HEK293 (cell line): ENCODE measurements around the gene OR5A2.
A peak's percentile ranks its signal among the peaks of the same experiment; 100 is the strongest.

Experiments used
- CTCF ChIA-PET: fragments of 350-600 bp; formaldehyde crosslinking; extraction: SDS; loops from one replicate; lab custom pipeline; 2021; ENCODE audit warnings: antibody characterized with exemption; lab: Yijun Ruan, JAX
- POLR2A ChIA-PET: fragments of 300-600 bp; formaldehyde crosslinking; extraction: SDS; loops from one replicate; lab custom pipeline; 2020; ENCODE audit warnings: antibody characterized with exemption, inconsistent platforms; lab: Yijun Ruan, JAX
- H3K27ac ChIP-seq: fragments of 200-500 bp; sonication (Bioruptor generic); 2 replicates; pipeline ENCODE4 v1.5.1; 2014; ENCODE audit warnings: low read depth, low read length, control low read depth, inconsistent platforms; ENCODE audit errors: extremely low read depth
- H3K36me3 ChIP-seq, 2 experiments: fragments of 200-500 bp in 1 of 2; sonication (Bioruptor generic) in 1 of 2; 1 replicate in 1 of 2; 2 replicates in 1 of 2; pipeline ENCODE4 v1.5.1; 2014 to 2017; ENCODE audit warnings: inconsistent platforms in 2 of 2, low read length in 2 of 2; ENCODE audit not compliant: control insufficient read depth in 2 of 2, insufficient read depth in 1 of 2
- H3K4me1 ChIP-seq: fragments of 200-500 bp; sonication (Bioruptor generic); 2 replicates; pipeline ENCODE4 v1.5.1; 2014; ENCODE audit warnings: mild to moderate bottlenecking, low read length, inconsistent platforms; ENCODE audit not compliant: control insufficient read depth, insufficient read depth
- H3K4me3 ChIP-seq: 2 replicates; pipeline ENCODE4 v1.5.1; 2011; ENCODE audit warnings: low read depth, mild to moderate bottlenecking, control low read depth, low read length, moderate library complexity
- H3K9me3 ChIP-seq: fragments of 200-500 bp; sonication (Bioruptor generic); 2 replicates; pipeline ENCODE4 v1.5.1; 2014; ENCODE audit warnings: low read depth, low read length, inconsistent platforms; ENCODE audit not compliant: control insufficient read depth, insufficient read depth
- ATF2 ChIP-seq: fragments of 450-650 bp; formaldehyde crosslinking; IDR thresholded peaks from 2 replicates; pipeline ENCODE4 v1.5.1; 2016; ENCODE audit warnings: missing biosample characterization, missing genetic modification characterization, low read depth
- BCL11A ChIP-seq: fragments of 450-650 bp; formaldehyde crosslinking; IDR thresholded peaks from 2 replicates; pipeline ENCODE4 v1.5.1; 2016; ENCODE audit warnings: low read depth, missing biosample characterization, missing genetic modification characterization
- MZF1 ChIP-seq: fragments of 450-650 bp; formaldehyde crosslinking; IDR thresholded peaks from 2 replicates; pipeline ENCODE4 v1.5.1; 2017; ENCODE audit warnings: missing biosample characterization, missing genetic modification characterization, borderline replicate concordance
- REST ChIP-seq: fragments of 450-650 bp; formaldehyde crosslinking; IDR thresholded peaks from 2 replicates; pipeline ENCODE4 v1.5.1; 2016; ENCODE audit warnings: missing biosample characterization, missing genetic modification characterization
- SCRT1 ChIP-seq: fragments of 450-650 bp; formaldehyde crosslinking; IDR thresholded peaks from 2 replicates; pipeline ENCODE4 v1.5.1; 2016; ENCODE audit warnings: missing biosample characterization, missing genetic modification characterization, borderline replicate concordance
- YY1 ChIP-seq: fragments of 450-650 bp; formaldehyde crosslinking; IDR thresholded peaks from 2 replicates; pipeline ENCODE4 v1.5.1; 2018; ENCODE audit warnings: missing biosample characterization, missing genetic modification characterization
- ZBTB48 ChIP-seq: fragments of 450-650 bp; formaldehyde crosslinking; IDR thresholded peaks from 2 replicates; pipeline ENCODE4 v1.5.1; 2016; ENCODE audit warnings: missing biosample characterization, missing genetic modification characterization
- ZBTB7A ChIP-seq: fragments of 450-650 bp; formaldehyde crosslinking; IDR thresholded peaks from 2 replicates; pipeline ENCODE4 v1.5.1; 2016; ENCODE audit warnings: low read depth, missing biosample characterization, missing genetic modification characterization
- ZBTB8A ChIP-seq: fragments of 450-650 bp; formaldehyde crosslinking; IDR thresholded peaks from 2 replicates; pipeline ENCODE4 v1.5.1; 2016; ENCODE audit warnings: missing biosample characterization, missing genetic modification characterization
- ZNF221 ChIP-seq: fragments of 450-650 bp; formaldehyde crosslinking; IDR thresholded peaks from 2 replicates; pipeline ENCODE4 v1.5.1; 2017; ENCODE audit warnings: missing biosample characterization, missing genetic modification characterization, borderline replicate concordance
- ZNF335 ChIP-seq: fragments of 450-650 bp; formaldehyde crosslinking; conservative IDR thresholded peaks from 2 replicates; pipeline ENCODE4 v1.5.1; 2016; ENCODE audit warnings: missing biosample characterization, missing genetic modification characterization
- ZNF404 ChIP-seq: fragments of 450-650 bp; formaldehyde crosslinking; IDR thresholded peaks from 2 replicates; pipeline ENCODE4 v1.5.1; 2017; ENCODE audit warnings: missing biosample characterization, missing genetic modification characterization
- ZNF510 ChIP-seq: fragments of 450-650 bp; formaldehyde crosslinking; IDR thresholded peaks from 2 replicates; pipeline ENCODE4 v1.5.1; 2018; ENCODE audit warnings: mild to moderate bottlenecking, missing genetic modification characterization, missing biosample characterization; ENCODE audit not compliant: insufficient replicate concordance
- ZNF518A ChIP-seq: fragments of 450-650 bp; formaldehyde crosslinking; conservative IDR thresholded peaks from 2 replicates; pipeline ENCODE4 v1.5.1; 2016; ENCODE audit warnings: low read depth, missing biosample characterization, missing genetic modification characterization
- ZNF521 ChIP-seq: fragments of 450-650 bp; formaldehyde crosslinking; IDR thresholded peaks from 2 replicates; pipeline ENCODE4 v1.5.1; 2017; ENCODE audit warnings: missing biosample characterization, mild to moderate bottlenecking, missing genetic modification characterization
- ZNF558 ChIP-seq: fragments of 450-650 bp; formaldehyde crosslinking; IDR thresholded peaks from 2 replicates; pipeline ENCODE4 v1.5.1; 2016; ENCODE audit warnings: missing biosample characterization, missing genetic modification characterization
- ZNF596 ChIP-seq: fragments of 450-650 bp; IDR thresholded peaks from 2 replicates; pipeline ENCODE4 v1.5.0; 2018; ENCODE audit warnings: missing biosample characterization, mild to moderate bottlenecking, missing genetic modification characterization, moderate library complexity
- ZNF624 ChIP-seq: fragments of 450-650 bp; formaldehyde crosslinking; IDR thresholded peaks from 2 replicates; pipeline ENCODE4 v1.5.1; 2017; ENCODE audit warnings: missing biosample characterization, missing genetic modification characterization
- ZNF707 ChIP-seq: fragments of 450-650 bp; formaldehyde crosslinking; IDR thresholded peaks from 2 replicates; pipeline ENCODE4 v1.5.1; 2016; ENCODE audit warnings: missing biosample characterization, missing genetic modification characterization
- ZNF785 ChIP-seq: fragments of 450-650 bp; formaldehyde crosslinking; IDR thresholded peaks from 2 replicates; pipeline ENCODE4 v1.5.1; 2016; ENCODE audit warnings: missing biosample characterization, missing genetic modification characterization

The OR5A2 gene

GRCh38 chr11:59426361-59427067 is at the start of gene OR5A2:
OR5A2 (minus strand) TSS chr11:59426413; CDS start chr11:59422953, 3,460 bp downstream.
- no peak within 1 kb of the TSS for H3K27ac ChIP-seq
- ChIA-PET POLR2A (no interaction called here), CTCF (interaction anchor here (1.6 kb wide), 1 partner anchor 254 kb away, joined by 5 read pairs; the partner anchor contains the start of gene DTX4)
- H3K4me1 ChIP-seq = no peaks in the 10 kb centered on the region
- no peaks in the 10 kb centered on the region for H3K36me3 ChIP-seq
- H3K4me3 ChIP-seq = no peak within 1 kb of the TSS
- no peak for TF ChIP-seq ZNF404
- no peak for TF ChIP-seq ZBTB48
- TF ChIP-seq ATF2 (tag by site-specific recombination) = peak; percentile 68; the same call in 1 of the 2 replicates
- TF ChIP-seq ZNF596 (tag by site-specific recombination) = no peak
- no peak for TF ChIP-seq MZF1 (tag by site-specific recombination)
- no peak for TF ChIP-seq ZNF707 (tag by site-specific recombination)
- no peak for TF ChIP-seq ZBTB8A (tag by site-specific recombination)
- no peak for TF ChIP-seq ZNF558 (tag by site-specific recombination)
- H3K9me3 ChIP-seq = no peaks in the 10 kb centered on the region

GRCh38 chr11:59475176-59475575 is 49.0 kb upstream of the OR5A2 start:
- POLR2A ChIA-PET = no interaction called here

More at GRCh38 chr11:59475176-59475575, 49.0 kb upstream of the OR5A2 start:
- CTCF ChIA-PET = interaction anchor here (0.6 to 0.9 kb wide), 2 partner anchors 46 to 51 kb away, joined by 3 read pairs; no protein-coding TSS in a partner anchor
- H3K4me1 ChIP-seq = no peaks in the 10 kb centered on the region
- no peaks in the 10 kb centered on the region for H3K9me3 ChIP-seq
- no peak for TF ChIP-seq ZNF335 (tag by site-specific recombination)
- TF ChIP-seq ZNF521 = no peak
- TF ChIP-seq ZNF221 (tag by site-specific recombination) = no peak
- TF ChIP-seq ZNF510 (tag by site-specific recombination) = no peak
- no peak for TF ChIP-seq SCRT1
- TF ChIP-seq YY1 (tag by site-specific recombination) = no peak
- TF ChIP-seq ZBTB48 = no peak
- no peak for TF ChIP-seq ZNF518A (tag by site-specific recombination)
- TF ChIP-seq ZNF785 (tag by site-specific recombination) = no peak
- TF ChIP-seq ZBTB7A (tag by site-specific recombination) = no peak
- no peak for TF ChIP-seq ZNF624 (tag by site-specific recombination)
- TF ChIP-seq REST (tag by site-specific recombination) = no peak
- no peak for TF ChIP-seq BCL11A (tag by site-specific recombination)
- H3K4me3 ChIP-seq = no peak overlapping the region
- H3K36me3 ChIP-seq = no peaks in the 10 kb centered on the region
- H3K27ac ChIP-seq = no peak overlapping the region
